ENCODE measurements around the gene TCEA3. TPM values are rescaled to one million over a fixed set of nuclear protein-coding genes. Genes with fewer than 3 reads are reported as not detected.

The TCEA3 gene
- total RNA-seq, 1 donor from 2014 or later: 8.8 TPM

GRCh38 chr1:23470282-23471070 is 45.9 kb upstream of the TCEA3 start:
- no peaks in the 10 kb centered on the region for H3K27me3 Mint-ChIP-seq
- H3K4me3 Mint-ChIP-seq: no peak overlapping the region
- H3K4me1 Mint-ChIP-seq (ENCODE audit: unreplicated experiment): peaks cover 27% of the 10 kb centered on the region
- peaks cover 7% of the 10 kb centered on the region for H3K36me3 Mint-ChIP-seq
- no peaks in the 10 kb centered on the region for H3K9me3 Mint-ChIP-seq
- TF ChIP-seq CTCF (conservative IDR thresholded peaks at IDR 0.05): no peak
- no peak overlapping the region for H3K27ac Mint-ChIP-seq
- no peak for DNase-seq (ENCODE audit: extremely low spot score, unreplicated experiment)

- H3K27me3 Mint-ChIP-seq: no peaks in the 10 kb centered on the region
- no peak for DNase-seq (ENCODE audit: extremely low spot score, unreplicated experiment)
- H3K27ac Mint-ChIP-seq: no peak overlapping the region
- H3K36me3 Mint-ChIP-seq: peaks cover 7% of the 10 kb centered on the region
- H3K9me3 Mint-ChIP-seq: no peaks in the 10 kb centered on the region
- peaks cover 27% of the 10 kb centered on the region for H3K4me1 Mint-ChIP-seq (ENCODE audit: unreplicated experiment)
- TF ChIP-seq CTCF (conservative IDR thresholded peaks at IDR 0.05): no peak
- H3K4me3 Mint-ChIP-seq: no peak overlapping the region
Observed at GRCh38 chr1:23469372-23469982, 44.9 kb upstream of the TCEA3 start.

GRCh38 chr1:23466423-23466989 is 42.0 kb upstream of the TCEA3 start:
- no peak for TF ChIP-seq CTCF (conservative IDR thresholded peaks at IDR 0.05)
- Mint-ChIP-seq H3K4me3 (no peak overlapping the region), H3K4me1 (ENCODE audit: unreplicated experiment) (peaks cover 9% of the 10 kb centered on the region), H3K27ac (no peak overlapping the region), H3K36me3 (peaks cover 8% of the 10 kb centered on the region), H3K27me3 (no peaks in the 10 kb centered on the region), H3K9me3 (no peaks in the 10 kb centered on the region)
- DNase-seq (ENCODE audit: extremely low spot score, unreplicated experiment): no peak

GRCh38 chr1:23463286-23463685 is 38.7 kb upstream of the TCEA3 start:
- Mint-ChIP-seq H3K4me1 (ENCODE audit: unreplicated experiment) (peaks cover 4% of the 10 kb centered on the region), H3K27ac (no peak overlapping the region), H3K9me3 (no peaks in the 10 kb centered on the region), H3K36me3 (peaks cover 24% of the 10 kb centered on the region), H3K4me3 (no peak overlapping the region), H3K27me3 (no peaks in the 10 kb centered on the region)
- no peak for DNase-seq (ENCODE audit: extremely low spot score, unreplicated experiment)
- TF ChIP-seq CTCF (conservative IDR thresholded peaks at IDR 0.05): no peak

- H3K4me1 Mint-ChIP-seq (ENCODE audit: unreplicated experiment): peaks cover 4% of the 10 kb centered on the region
- no peak overlapping the region for H3K27ac Mint-ChIP-seq
Observed at GRCh38 chr1:23462766-23463165, 38.2 kb upstream of the TCEA3 start.

More at GRCh38 chr1:23462766-23463165, 38.2 kb upstream of the TCEA3 start:
- Mint-ChIP-seq H3K4me3 (no peak overlapping the region), H3K9me3 (no peaks in the 10 kb centered on the region), H3K36me3 (peaks cover 26% of the 10 kb centered on the region), H3K27me3 (no peaks in the 10 kb centered on the region)
- no peak for DNase-seq (ENCODE audit: extremely low spot score, unreplicated experiment)
- no peak for TF ChIP-seq CTCF (conservative IDR thresholded peaks at IDR 0.05)
